Breast epithelium (tissue), 3 donors: ENCODE results near the gene JOSD2.

Experiments used
- POLR2A ChIP-seq: fragments of 450-650 bp; IDR thresholded peaks from one replicate; pipeline ENCODE4 v1.6.1; 2016; ENCODE audit warnings: antibody characterized with exemption, mild to moderate bottlenecking, moderate library complexity
- POLR2AphosphoS5 ChIP-seq, 3 donors: sonication (generic); formaldehyde crosslinking; IDR thresholded peaks; one replicate each; pipeline ENCODE4 v1.6.1; 2017; ENCODE audit warnings: antibody characterized with exemption in 3 of 3
- TF ChIP-seq, protein P1 (sequence below), 3 donors: fragments of 450-650 bp; IDR thresholded peaks; one replicate each; pipeline ENCODE4 v1.5.1; 2016 to 2017; ENCODE audit warnings: antibody characterized with exemption in 3 of 3, mild to moderate bottlenecking in 3 of 3, moderate library complexity in 3 of 3

DNA sequence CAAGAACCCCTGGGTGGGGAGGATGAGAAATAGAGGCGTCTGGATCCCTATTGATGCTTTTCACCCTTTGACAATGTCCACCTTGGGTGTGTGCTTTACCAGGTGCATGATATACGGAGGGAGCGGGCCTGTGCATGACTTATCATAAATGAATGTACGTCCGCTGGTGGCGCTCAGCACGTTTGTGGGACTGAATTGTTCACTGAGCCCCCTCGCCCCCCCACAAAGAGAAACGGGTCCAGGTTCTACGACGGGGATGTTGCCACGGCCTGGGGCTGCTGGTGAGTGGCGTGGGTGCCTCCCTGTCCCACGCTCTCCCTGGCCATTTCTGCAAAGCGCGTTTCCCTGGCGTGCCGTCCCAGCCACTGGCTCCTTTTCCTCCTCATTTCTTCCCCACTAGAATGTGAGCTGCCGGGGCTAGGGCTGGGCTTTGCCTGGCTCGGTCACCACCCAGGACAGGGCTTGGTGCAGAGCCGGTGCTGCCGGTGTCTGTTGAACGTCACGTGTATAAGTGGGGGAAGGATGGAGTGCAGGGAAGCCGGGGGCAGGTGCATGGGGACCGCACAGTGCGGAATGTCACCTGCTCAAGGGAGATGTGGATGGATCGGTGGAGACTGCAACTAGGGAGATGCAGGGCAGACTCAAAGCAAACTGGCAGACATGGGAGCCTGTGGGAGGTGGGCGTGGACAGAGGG, 35.7 kb upstream of the JOSD2 start:
- TF ChIP-seq POLR2AphosphoS5 (IDR thresholded peaks at IDR 0.05) (no peak), POLR2A (no peak)
- TF ChIP-seq, protein P1, sequence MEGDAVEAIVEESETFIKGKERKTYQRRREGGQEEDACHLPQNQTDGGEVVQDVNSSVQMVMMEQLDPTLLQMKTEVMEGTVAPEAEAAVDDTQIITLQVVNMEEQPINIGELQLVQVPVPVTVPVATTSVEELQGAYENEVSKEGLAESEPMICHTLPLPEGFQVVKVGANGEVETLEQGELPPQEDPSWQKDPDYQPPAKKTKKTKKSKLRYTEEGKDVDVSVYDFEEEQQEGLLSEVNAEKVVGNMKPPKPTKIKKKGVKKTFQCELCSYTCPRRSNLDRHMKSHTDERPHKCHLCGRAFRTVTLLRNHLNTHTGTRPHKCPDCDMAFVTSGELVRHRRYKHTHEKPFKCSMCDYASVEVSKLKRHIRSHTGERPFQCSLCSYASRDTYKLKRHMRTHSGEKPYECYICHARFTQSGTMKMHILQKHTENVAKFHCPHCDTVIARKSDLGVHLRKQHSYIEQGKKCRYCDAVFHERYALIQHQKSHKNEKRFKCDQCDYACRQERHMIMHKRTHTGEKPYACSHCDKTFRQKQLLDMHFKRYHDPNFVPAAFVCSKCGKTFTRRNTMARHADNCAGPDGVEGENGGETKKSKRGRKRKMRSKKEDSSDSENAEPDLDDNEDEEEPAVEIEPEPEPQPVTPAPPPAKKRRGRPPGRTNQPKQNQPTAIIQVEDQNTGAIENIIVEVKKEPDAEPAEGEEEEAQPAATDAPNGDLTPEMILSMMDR (IDR thresholded peaks at IDR 0.05): no peak
